Anterior cingulate cortex (tissue), 58 donors: Measurements from ENCODE around the gene SLAIN2.
"Not testable (repeated sequence)": the region's sequence is repeated elsewhere in the genome, so short reads cannot be mapped to it uniquely, and the experiment has no call there.

Experiments
- DNase-seq, 58 donors: peaks; one replicate each; lab custom pipeline; 2025; lab: John Stamatoyannopoulos, UW

The SLAIN2 gene

DNA sequence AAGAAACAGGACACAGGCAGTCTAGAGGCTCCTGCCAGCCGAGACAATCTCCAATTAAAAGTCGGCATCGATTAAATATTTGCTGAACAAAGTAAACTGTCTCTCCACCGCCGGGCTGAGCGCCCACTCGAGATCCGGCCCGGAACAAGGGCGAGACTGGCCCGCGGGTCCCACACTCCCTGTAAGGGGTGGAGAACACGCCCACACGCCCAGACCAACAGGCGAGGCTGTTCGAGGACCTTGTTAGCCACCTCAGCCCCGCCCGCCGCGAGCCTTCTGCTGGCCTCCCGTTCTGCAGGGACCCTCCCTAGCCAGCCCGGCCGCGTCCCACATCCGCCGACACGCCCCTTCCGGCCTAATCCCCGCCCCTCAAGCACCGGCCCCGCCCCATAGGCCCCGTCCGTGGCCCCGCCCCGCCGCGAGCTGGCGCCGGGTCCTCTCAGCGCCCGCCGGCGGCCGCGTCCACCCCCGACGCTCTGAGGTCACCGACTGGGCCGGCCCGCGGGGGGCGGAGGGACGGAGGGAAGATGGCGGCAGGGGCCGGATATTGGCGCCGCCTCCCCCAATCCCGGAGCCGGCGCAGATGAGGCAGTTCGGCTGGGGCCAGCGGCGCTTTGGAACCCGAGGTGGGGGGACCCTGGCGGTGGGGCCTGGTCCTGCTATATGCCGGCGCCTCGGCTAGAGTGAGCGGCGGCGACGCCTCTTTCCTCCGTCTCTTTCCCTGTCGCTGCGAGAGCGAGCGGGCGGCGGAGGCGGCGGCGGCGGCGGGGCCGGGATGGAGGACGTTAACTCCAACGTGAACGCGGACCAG, at the start of gene SLAIN2:
Gene SLAIN2, plus strand, starts transcription at position 565 of the 811 bp plus-strand sequence. Its CDS starts 211 bp downstream, at position 776.
- peak; percentile 60 to 99 (median 96) for DNase-seq

GRCh38 chr4:48292218-48292790, 49.0 kb upstream of the SLAIN2 start:
- DNase-seq = not testable (repeated sequence)

- DNase-seq = no peak
Measured at GRCh38 chr4:48295116-48295515, 46.2 kb upstream of the SLAIN2 start.

DNA sequence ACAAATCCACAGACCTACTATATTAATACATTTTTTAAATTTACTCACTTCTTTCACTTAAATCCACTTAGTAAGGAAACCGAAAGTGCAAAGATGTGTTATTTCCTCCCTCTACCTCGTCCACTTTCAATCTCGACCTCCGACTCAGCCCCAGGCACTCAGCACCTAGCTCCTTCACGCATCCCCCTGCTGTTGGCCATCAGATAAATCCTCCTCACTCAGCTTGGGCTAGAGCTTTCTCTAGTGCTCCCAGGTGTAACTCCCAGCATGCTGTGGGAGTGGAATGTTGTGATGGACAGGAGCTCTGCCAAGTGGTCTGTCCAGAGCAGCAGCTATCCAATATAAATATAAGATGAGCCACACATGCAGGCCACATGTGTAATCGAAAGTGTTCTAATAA, 45.0 kb upstream of the SLAIN2 start:
- no peak for DNase-seq

DNA sequence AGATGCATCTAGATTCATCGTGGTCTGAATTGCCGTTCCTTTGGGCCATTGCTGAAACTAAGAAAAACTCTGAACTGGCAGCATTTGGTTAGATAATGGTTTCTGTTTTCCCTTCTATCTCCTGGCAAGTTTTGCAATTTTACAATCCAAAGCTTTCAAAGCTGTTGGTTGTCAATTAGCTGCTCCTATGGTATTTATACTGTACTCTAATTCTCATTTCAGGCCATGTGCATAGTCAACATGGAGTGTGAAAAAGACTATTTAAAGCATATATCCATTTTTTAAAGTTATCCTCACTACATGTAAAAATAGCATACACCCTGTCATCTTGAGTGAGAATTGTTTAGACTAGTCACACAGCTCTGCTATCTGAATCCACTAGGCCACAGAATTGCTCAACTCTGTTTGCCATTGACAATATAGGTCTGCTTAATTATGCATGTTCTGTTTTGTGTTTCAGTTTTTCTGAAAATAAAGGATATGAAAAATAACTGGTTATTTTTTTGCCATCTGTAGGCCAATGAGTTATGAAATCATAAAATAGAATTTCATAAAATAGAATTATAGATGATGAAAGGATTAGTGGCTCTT, 44.0 kb upstream of the SLAIN2 start:
- DNase-seq = no peak

- DNase-seq = no peak
Measured at GRCh38 chr4:48299560-48299959, 41.8 kb upstream of the SLAIN2 start.

- DNase-seq = no peak
Measured at GRCh38 chr4:48300004-48300403, 41.3 kb upstream of the SLAIN2 start.

GRCh38 chr4:48305508-48305907, 35.8 kb upstream of the SLAIN2 start:
- DNase-seq = no peak

- DNase-seq = no peak
Measured at GRCh38 chr4:48307528-48307927, 33.8 kb upstream of the SLAIN2 start.

DNA sequence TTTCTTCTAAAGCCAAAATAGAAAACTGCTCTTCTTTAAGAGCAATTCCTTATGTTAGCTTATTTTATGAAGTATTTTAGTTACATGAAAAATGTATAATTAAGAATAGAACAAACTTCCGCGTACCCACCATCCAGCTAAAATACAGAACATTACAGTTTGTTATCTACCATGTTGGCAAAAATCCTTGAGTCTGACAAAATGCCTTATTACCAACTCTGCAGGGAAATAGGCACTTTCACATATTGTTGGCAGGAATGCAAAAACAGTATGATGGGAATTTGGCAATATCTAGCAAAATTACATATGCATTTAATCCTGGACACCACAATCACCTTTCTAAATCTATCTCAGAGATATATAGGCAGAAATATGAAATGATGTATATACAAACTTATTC, 32.4 kb upstream of the SLAIN2 start:
- peak in 1 of 58 donors; percentile 8 for DNase-seq

DNA sequence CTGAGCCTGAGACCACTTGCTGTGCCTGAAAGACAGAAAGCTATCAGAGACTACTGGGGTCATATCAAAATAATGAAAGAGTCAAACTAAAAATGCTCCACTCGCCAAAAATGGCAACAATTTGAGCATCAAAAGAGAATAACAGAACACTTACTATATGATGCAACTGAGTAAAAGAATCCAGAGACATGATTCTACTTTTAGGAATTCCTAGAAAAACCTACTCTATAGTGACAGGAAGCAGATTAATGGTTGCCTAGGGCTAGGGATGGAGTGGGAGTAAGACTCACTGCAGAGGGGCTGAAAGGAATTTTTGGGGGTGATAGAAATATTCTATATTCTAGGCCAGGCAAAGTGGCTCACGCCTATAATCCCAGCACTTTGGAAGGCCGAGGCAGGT, 29.4 kb upstream of the SLAIN2 start:
- DNase-seq = no peak

GRCh38 chr4:48314746-48315145, 26.6 kb upstream of the SLAIN2 start:
- DNase-seq = not testable (repeated sequence)

DNA sequence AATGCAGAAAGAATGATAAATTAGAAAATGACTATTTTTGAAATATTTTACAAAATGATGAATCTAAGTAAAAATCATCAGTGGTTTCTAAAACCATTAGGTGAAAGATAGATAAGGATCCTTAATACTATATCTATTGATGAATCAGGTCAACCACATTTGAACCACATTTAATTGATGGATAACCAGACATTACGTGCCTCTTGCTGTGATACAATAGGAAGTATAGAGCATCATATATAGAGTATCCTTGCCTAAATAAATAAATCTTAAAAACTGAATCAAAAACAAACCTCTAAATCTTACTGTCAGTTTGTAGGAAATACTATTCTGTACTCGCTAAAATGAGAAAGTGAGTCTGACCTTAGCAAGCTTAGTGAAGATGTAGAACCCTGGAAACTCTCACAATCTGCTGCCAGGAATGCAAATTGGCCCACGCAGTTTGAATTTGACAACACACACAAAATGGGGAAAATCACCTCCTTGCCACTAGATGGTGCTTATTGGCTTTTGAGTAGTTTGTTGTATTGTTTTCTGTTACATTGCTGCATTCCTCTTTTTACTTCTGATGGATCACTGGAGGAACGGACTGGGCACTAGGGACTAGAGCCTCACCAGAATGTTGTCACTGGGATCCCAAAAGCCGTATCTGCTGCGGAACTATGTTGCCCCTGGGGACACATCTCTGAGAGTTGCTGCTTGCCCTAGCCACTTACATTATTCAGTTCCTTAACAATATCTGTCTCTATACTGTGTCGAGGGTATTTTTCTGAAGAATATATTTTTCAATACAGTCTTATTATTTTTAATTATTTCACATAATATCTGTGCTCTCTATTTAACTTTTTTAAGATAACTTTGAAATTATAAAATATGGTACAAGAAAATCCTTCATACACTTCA, 25.4 kb upstream of the SLAIN2 start:
- peak in 2 of 58 donors; percentile 0 to 8 for DNase-seq

GRCh38 chr4:48321312-48321711, 20.0 kb upstream of the SLAIN2 start:
- no peak for DNase-seq

GRCh38 chr4:48322063-48322462, 19.3 kb upstream of the SLAIN2 start:
- no peak for DNase-seq

GRCh38 chr4:48324281-48324680, 17.0 kb upstream of the SLAIN2 start:
- DNase-seq = no peak

DNA sequence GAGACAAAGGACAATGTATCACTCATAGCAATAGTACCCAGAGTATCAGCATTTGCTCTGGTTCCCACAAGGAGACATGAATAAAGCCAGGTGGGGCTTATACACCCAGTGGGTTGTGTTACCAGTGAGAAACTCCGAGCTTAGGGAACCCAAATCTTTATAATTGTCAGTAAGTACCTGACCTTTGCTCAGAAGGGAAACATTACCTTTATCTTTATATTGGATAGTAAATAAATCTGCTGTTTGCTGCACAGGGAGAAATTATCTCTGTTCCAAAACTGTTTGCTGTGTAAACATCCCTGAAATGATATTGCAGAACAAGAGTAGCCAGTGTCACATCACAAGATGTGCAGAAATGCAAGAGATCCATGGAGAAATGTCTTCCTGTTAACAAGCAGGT, 12.1 kb upstream of the SLAIN2 start:
- no peak for DNase-seq

- DNase-seq = no peak
Measured at GRCh38 chr4:48329976-48330375, 11.4 kb upstream of the SLAIN2 start.

DNA sequence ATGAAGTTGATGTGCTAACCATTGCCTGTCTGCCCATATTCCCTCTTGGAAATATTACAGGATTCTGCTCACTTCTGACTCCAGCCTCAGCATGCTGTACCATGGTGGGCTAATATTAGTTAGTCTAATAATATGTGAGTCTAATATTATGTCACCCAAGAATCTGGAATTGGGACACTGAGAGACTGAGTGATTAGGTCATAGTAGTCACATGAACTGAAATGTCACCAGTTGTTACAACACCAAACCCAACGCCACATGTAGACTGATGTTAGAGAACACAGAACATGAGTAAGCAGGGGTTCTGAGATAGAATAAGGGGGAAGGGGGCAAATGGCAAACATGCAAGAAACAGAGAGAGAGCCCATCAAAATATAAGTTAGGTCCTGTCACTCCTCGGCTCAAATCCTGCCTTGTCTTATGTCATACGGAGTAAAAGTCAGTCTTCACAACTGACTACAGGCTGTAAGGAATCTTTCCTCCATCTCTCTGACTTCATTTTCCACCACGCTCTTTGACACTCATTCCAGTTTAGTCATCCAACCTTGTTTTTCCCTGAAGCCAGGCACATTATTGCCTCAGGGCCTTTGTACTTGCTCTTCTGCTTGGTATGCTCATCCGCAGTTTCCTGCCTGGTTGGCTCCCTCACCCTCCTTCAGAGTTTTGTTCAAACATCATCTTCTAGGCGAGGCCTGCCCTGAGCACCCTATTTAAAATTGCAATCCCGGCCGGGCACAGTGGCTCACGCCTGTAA, 9.6 kb upstream of the SLAIN2 start:
- DNase-seq = no peak

GRCh38 chr4:48332661-48333060, 8.7 kb upstream of the SLAIN2 start:
- DNase-seq = no peak
